Embryonic facial prominence (tissue), 1 donor: ENCODE data around the gene FXYD3.
A peak's percentile ranks its signal among the peaks of the same experiment; 100 is the strongest.
"Not testable (repeated sequence)": the region's sequence is repeated elsewhere in the genome, so short reads cannot be mapped to it uniquely, and the experiment has no call there.

Experiments used
- DNase-seq: peaks from one replicate; pipeline ENCODE4 v3.0.0-alpha.2; 2016; ENCODE audit errors: extremely low spot score

FXYD3 gene

DNA sequence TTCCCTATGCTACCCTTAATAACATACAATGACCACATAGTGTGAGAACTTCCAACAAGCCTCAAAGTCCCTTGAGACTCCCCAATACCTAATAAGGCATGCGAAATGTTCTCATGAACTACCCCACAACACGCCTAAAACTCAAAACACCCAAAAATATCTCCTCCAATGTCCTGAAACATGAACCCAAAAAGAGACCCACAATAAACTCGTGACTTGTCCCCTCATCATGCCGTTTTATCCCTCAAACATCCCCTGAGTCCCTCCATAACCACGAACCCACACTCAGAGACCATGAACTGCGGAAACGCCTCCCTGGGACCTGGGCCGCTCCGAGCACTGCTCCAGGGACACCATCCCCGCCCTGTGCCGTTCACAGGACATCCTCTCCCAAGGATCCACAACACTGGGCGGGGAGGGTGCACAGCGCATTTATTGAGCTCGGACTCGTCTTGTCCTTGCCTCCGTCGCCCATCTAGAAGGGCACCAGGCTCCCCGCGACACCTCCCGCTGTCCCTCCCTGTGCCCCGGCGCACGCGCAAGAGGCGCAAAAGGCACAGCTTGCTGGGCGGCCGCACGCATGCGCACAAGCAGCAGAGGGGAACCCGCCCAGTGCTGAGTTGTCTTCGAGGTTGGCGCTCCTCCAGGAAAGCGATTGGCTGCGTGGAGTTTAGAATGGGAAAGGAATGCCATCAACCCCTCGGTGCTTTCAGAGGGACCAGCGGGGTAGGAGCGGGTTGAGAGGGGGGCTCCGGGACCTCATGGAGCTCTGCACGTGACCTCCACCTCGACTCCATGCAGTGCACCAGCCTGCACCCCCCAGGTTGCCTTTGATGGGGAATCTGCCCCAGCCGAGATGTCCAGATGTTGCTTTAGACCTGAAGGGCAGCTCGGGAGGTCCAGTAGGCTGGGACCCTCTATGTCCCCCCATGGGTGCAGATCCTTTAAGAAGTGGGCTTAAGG lies 8.8 kb downstream of the FXYD3 start:
- peak; percentile 88 for DNase-seq

DNA sequence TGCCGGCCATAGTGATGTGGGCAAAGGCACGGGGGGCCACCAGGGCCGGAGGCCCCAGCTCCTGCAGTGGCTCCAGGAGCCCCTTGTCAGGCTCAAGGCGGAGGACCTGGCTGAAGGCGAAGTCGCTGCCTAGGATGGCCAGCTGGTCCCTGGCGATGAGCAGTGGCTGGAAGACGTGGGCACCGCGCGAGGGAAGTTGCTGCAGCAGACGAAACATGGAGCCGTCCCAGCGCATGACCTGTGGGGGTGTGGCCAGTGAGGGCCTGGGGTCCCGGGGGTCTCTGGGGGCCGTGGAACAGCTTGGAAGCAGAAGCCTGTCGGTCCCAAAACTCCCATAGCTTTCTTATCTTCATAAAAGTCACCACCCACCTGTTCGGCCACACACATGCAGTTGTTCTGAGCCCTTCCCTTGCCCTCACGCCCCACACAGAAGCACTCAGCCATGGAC lies 9.7 kb downstream of the FXYD3 start:
- no peak for DNase-seq

DNA sequence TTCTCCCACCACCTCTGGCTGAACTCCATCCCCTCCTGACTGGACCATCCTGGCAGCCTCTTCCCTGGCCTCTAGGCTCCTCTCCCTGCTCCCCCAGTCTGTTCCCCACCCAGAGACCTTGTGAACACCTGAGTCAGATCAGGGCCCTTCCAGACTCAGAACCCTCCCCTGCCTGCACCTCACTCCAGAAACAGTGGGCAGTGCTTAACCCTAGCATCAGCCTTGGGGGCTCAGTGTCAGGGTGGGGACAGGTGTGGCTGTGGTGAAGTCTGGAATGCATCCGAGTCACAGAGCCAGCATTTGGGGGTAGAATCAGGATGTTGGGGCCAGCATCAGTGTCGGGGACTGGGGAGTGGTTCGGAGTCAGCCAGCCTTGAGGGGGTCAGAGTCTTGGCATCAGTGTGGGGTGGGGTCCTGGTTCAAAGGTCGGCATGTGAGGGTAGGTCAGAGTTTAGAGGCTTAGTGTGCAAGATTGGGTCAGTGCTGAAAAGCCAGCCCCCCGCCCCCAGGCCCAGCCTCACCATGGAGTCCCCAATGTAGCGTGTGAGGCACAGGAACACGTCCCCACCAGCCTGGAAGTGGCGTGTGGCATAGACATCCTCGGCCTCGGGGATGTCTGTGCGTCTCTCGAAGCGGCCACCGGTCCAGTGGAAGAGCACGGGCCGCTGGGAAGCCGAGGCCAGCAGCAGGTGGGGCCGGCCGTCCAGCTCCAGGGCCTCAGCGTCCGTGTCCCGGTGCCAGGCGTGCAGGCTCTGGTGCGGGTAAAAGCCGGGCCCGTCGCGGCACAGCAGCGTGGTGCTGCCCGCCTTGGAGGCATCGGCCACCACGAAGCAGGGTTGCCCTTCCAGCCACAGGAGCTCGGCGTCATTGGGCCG lies 10.4 kb downstream of the FXYD3 start:
- DNase-seq, result no peak

DNA sequence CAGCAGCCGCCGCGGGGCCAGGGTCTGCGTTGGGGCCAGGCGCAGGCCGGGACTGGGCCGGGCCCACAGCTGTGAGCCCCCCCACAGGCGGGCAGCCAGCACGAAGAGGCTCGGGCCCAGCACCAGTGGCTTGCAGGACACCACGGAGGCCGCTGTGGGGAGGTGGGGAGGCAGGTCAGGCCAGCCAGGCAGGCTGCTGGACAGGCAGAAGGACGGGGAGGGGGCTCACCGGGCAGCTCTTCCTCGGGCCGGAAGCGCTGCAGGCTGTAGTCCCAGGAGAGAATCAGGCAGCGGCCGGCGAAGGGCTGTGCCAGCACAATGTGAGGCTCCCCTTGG lies 11.0 kb downstream of the FXYD3 start:
- DNase-seq, result no peak

DNA sequence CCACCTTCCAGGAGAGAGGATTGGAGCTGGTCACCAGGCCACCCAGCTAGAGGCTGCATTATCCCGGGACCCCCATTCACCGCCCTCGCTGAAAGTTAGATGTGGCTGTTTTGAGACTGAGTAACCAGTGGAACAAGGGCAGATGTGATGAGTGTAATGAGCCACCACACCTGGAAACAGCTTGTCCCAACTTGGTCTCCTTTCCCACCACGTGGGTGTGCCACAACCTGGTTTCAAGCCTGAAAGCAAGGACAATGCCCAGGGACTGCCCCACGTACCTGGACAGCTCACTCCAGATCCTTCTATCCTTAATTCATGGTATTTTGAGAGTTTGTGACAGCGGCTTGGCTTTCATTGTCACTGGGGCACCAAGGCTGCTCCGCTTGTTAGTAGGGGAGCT lies 12.2 kb downstream of the FXYD3 start:
- DNase-seq, result no peak

DNA sequence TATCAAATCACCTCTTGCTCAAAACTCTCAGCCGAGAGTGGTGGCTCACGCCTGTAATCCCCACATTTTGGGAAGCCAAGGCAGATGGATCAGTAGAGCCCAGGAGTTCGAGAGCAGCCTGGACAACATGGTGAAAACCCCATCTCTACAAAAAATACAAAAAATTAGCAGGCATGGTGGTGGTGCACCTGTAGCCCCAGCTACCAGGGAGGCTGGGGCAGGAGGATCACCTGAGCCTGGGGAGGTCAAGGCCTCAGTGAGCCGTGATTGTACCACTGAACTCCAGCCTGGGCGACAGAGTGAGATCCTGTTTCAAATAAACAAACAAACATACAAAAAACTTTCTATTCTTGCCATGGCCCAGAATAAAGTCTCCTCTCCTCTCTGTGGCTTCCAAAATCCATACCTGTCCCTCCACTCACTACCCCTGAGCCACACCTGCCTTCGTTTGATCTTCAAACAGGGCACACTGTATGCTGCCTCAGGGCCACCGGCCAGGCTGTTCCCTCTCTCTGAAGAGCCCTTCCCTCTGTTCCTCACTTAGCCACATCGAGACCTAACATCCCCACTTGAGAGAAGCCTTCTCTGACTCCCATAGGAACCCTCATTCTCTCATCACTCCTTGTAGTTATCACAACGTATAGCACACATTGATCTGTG lies 12.9 kb downstream of the FXYD3 start:
- DNase-seq, result no peak

DNA sequence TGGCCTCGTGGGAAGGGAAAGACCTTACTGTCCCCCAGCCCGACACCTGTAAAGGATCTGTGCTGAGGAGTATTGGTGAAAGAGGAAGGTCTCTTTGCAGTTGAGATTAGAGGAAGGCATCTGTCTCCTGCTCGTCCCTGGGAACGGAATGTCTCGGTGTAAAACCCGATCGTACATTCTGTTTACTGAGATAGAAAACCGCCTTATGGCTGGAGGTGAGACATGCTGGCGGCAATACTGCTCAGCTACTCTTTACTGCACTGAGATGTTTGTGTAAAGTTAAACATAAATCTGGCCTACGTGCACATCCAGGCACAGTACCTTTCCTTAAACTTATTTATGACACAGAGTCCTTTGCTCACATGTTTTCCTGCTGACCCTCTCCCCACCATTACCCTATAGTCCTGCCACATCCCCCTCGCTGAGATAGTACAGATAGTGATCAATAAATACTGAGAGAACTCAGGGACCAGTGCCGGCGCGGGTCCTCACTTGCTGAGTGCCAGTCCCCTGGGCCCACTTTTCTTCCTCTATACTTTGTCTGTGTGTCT lies 14.2 kb downstream of the FXYD3 start:
- not testable (repeated sequence) for DNase-seq

DNA sequence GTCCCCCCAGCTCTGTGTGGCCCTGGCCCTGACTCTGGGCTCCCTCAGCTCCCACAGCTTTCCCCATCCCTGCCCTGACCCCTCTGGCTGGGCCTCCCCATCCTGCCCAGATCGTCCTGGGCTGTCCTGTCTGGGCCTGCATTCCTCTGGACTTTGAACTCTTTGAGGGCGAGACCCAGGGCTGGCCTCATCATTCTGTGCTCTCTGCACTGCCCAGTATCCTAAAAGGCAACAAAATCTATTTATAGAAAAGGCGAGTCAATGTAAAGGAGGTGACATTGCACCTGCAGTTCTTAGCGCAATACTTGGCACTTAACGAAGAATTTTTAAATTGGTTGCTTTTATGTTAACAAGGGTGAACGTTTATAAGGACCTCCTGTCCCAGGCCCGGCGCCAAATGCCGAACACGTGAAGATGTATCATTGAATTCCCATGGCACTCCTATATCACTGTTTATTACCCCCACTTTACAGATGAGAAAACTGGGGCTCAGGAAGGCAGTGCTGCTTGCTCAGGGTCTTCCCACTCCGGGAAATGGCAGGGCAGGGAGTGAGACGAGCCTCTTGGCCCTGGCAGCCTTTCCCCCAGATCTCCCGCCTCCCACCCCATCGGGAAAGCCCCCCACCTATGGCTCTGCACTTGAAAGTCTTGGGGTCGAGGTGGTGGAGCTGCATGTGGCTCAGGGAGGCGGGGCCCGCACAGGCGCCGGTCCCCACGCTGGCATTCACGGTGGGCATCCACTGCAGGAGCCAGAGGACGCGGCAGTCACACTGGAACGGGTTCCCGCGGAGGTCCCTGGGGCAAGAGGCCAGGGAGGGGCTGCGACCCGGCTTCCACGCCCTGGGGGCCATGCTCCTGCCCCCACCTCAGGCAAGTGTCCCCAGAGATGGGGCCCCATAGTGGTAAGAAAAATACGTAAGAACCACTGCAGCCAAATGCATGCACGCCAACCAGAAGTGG lies 15.4 kb downstream of the FXYD3 start:
- DNase-seq, result no peak

DNA sequence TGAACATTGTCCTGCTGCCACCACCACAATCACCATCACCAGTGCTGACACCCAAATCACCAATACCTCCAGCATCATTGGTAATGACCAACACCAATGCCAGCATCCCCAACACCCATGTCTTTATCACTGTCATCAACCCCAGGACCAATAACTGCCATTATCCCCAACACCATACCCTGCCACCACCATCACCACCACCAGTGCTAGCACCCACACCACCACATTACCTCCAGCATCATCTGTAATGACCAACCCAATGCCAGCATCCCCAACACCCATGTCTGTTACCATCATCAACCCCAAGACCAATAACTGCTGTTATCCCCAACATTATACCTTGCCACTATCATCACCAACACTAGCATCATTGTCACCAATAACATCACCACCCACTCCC lies 16.6 kb downstream of the FXYD3 start:
- no peak for DNase-seq

DNA sequence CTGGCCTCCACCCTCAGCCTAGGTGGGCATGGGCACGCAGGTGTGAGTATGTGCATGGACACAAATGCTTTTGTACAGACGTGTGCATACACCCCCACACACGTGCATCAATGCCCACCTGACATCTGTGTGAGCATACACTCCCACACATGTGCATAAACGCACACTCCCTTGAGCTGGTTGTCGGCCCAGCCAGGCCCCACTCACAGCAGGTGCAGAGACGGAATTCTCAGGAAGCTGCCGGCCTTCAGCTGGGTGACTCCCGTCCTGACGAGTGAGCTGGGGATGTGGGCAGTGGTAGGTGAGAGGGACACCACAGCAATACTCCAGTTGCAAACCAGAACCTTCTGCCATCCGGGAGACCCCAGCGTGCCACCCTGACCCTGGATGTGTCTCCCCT lies 18.2 kb downstream of the FXYD3 start:
- DNase-seq, result no peak

DNA sequence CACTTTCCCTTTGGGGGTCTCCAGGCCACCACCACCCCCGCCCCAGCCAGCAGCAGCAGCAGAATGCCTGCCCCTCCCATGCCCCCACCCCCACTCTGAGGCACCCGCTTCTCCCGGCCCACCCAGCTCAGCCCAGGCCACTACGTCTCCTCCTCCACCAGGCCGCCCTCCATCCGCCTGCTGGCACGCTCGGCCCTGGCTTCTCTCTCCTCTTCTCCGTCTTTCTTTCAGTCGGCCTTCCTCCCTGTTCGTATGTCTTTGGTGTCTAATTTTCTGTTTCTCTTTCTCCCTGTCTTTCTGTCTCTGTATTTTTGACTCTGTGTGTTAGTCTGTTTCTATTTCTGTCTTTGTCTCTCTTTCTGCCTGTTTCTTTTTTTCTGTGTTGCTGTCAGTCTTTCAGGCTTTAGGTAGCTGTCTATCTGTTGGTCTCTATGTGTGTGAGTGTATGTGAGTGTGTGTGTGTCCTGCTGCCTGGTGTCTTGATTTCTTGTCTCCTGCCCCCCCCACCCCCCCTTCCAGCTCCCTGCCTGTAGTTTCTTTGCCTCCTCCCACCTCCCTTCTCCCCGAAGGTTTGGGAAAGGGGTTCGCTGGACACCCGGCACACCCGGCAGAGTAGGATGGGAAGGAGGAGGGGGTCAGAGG lies 19.1 kb downstream of the FXYD3 start, which contains the start of gene LGI4:
TSS of gene LGI4 (minus strand) at position 459 of the 642 bp plus-strand sequence. CDS start at position 80, 379 bp downstream.
- peak; percentile 24 for DNase-seq

DNA sequence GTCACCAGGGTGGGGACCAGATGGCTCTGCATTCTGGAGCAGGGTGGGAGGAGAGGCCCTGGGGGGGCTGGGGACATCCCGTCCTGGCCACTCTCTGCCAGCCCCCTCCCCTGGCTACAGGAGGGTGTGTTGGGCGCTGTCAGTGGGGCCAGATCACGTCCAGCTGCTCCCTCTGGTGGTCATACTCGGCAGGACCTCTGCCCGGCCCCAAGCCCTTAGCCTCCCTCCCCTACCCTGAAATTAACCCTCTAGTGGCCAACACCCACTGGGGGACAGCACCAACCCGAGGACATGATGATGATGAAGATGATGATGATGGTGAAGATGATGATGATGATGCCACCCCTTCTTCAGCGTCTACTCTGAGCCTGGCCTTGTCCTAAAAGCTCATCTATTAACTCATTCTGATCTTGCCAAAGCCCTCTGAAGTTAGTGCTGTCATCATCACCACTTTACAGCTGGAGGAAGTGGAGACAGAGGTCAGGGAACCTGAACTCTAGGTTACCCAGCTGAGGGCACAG lies 19.8 kb downstream of the FXYD3 start:
- DNase-seq, result peak; percentile 51

DNA sequence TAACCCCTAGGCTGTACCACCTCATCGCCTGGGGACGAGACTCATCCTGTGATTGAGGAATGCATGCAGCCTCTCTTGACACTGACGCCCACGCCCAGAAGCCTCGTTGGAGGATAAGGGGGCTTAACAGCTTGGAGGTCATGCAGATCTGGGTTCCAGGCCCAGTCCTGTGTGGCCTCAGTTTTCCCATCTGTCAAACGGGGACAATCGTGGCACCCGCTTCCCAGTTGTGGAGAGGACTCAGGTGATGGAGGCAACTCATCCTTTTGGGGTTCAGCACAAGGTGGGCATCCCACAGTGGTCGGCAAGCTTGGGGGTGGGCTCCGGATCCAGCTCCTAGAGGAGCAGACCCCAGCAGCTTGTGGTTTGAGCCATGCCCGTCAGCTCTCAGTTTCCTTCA lies 20.6 kb downstream of the FXYD3 start:
- no peak for DNase-seq

DNA sequence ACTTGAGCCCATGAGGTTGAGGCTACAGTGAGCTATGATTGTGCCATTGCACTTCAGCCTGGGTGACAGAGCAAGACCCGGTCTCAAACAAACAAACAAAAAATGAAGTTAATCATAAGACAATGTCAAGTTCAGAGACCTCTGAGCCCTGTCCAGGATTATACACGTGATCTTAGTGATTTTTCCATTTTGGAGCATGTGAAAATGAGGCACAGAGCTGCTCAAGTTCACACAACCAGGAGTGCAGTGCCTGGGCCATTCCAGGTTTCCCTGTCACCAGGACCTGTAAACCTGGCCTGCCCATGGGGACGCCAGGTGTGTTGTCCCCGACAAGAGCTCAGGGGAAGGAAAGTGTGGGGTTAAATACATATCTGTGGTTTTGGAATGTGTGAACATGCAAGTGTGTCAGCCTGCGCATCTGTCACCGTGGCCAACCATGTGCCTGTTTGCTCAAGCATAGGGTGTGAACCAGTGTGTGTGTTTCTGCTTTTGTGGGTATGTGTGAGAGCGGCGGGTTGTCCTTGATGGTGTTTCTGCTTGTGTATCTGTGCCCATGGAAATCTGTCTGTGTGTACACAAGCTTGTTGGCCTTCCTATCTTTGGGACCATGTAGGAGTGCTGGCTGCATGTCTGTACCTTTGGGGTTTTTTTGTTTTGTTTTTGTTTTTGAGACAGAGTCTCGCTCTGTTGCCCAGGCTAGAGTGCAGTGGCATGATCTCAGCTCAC lies 21.5 kb downstream of the FXYD3 start:
- no peak for DNase-seq

DNA sequence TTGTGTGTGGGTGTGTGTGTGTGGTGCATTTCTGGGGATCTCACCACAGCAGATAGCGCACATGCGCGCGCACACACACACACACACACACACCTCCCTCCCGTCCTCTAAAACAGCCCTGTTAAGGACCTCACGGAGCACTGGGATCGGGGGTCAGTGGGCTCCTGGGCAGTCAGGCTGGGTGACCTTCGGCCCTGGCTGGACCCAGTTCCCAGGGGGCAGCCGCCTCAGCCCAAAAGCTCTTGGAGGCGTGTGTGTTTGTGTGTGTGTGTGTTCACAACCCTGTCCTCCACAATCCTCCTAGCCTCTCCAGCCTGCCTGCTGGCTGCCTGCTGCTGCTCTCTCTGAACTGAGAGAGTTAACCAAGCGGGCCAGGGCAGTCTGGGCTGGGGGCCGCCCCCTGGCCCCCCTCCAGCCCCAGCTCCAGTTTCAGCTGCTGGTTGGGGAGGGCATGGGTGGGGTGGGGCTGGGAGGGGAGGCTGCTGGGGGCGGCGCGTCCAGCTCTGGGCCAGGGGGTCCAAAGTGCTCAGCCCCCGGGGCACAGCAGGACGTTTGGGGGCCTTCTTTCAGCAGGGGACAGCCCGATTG lies 22.8 kb downstream of the FXYD3 start, which contains the start of gene FXYD1:
TSS of gene FXYD1 (plus strand) at position 520 of the 588 bp plus-strand sequence. CDS start 1,256 bp downstream, outside the sequence.
- no peak for DNase-seq

DNA sequence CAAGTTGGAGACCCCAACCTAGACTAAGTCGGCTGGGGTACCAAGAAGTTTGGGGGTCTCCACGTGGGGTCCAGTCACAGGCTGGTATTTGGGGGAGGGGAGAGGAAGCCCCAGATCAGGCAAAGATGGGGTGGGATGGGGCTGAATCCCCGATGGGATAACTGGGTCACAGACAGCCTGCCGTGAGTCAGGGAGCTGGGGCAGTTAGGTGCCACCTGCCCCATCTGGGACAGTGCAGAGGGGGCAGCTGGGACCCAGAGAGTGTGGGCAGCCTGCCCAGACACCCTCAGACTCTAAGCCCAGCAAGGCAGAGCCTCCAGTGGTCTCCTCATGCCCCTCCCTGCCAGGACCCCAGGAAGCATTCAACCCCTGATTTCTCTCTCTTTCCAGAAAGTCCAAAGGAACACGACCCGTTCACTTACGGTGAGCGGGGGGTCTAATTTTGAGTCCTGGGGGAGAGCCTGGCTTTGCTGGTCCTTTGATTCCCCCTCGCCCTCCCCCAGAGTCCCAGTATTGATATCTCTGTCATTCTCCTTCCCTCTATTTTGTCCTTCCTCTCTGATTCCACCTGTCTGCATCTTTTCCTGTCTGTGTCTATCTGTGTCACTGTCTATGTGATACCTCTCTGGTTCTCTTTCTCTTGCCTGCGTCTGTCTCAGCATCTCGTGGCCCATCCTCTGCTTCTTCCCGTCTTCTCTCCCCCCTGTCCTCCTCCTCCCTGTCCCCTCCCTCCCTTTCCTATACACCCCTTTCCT lies 24.8 kb downstream of the FXYD3 start:
- no peak for DNase-seq

DNA sequence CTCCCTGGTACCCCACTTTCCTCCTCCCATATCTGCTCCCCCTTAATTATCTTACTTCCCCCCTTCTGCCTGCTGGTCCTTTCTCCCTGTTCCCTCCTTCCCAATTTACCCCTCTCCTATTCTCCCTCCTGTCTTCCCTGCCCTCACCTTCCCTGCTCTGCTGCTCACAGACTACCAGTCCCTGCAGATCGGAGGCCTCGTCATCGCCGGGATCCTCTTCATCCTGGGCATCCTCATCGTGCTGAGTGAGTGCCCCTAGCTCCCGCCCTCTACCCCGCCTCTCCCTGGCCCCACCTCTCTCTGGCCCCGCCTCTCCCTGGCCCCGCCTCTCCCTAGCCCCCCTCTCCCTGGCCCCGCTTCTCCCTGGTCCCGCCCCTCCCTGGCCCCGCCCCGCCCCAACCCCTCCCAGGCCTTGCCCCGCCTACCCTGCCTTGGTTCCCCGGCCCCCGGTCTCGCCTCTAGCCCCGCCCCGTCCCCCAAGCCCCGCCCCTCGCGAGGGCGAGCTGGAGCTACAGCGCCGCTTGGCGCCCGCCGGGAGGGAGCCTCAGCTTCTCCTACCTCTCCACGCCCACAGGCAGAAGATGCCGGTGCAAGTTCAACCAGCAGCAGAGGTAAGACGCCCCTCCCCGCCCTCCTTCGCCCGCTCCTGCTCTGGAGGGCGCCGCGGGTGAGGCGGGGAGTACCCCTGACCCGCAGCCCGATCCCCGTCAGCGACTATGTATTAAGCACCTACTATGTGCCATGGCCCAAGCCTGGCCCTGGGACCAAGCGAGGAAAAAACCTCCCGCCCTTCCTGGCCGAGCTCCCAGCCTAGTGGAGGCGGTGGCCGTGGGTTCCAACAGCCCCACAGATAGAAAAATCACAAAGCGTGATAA lies 25.6 kb downstream of the FXYD3 start:
- DNase-seq, result peak; percentile 58
